HG02852 (cell line): ENCODE results near the gene NEB.
"Not testable (repeated sequence)": the region's sequence is repeated elsewhere in the genome, so short reads cannot be mapped to it uniquely, and the experiment has no call there.

ENCODE experiments used
- ATAC-seq: cut with Tn5 transposase; IDR thresholded peaks from one replicate; pipeline ENCODE4 v1.9.1; 2021; ENCODE audit warnings: mild to moderate bottlenecking, moderate library complexity; ENCODE audit not compliant: unreplicated experiment

The NEB gene

DNA sequence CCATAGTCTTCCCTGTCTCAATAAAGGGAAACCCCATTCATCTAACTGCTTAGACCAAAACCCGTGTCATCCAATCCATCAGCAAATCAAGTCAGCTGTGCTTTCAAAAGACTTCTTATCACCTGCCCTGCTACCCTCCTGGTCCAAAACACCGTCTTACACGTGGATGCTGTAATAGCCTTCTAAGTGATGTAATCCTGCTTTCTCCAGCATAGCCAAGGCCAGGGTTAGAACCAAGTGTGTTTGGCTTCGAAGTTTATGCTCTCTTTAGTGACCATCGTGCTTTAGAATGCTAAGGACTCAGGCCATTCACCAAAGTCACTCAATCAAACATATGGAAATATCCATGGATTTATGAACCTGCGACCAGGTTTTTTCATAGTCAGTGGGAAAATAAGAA lies 25.5 kb downstream of the NEB start:
- ATAC-seq = no peak

DNA sequence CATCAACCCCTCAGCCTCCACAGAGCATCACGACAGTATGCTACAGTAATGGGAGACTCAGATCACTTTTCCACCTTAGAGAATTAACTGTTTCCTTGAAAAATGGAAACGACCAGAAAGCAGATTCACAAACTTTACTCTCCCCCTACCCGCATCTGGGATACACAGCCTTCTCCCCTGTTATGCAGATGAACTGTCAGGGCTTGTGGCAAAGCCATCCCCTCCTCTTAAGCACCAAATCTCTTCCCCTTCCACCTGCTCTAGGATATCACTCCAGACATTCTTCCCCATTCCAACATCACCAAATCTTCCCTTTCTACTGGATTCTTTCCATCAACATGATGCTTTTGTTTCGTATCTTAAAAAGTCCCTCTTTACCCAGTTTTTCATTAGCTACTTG lies 26.4 kb downstream of the NEB start:
- no peak for ATAC-seq

DNA sequence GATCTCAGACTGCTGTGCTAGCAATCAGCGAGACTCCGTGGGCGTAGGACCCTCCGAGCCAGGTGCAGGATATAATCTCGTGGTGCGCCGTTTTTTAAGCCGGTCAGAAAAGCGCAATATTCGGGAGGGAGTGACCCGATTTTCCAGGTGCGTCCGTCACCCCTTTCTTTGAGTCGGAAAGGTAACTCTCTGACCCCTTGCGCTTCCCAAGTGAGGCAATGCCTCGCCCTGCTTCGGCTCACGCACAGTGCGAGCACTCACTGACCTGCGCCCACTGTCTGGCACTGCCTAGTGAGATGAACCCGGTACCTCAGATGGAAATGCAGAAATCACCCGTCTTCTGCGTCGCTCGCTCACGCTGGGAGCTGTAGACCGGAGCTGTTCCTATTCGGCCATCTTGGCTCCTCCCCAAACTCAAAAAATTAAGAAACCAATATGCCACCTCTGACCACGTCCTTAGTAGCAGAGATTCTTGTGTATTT lies 29.8 kb downstream of the NEB start:
- ATAC-seq = not testable (repeated sequence)

DNA sequence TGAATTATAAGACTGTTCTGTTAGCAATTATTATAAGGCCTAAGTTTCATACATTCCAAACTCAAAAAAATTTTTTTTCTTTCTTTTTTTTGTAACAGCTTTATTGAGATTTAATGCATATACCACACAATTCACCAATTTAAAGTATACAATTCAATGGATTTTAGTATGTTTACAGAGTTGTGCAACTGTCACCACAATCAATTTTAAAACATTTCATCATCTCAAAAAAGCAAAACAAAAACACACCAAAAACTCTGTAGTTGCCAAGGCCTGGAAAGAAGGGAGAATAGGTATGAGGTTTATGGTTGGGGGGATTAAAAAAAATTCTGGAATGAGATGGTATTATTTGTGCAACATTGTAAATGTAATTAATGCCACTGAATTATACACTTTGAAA lies 36.1 kb downstream of the NEB start:
- ATAC-seq = not testable (repeated sequence)

DNA sequence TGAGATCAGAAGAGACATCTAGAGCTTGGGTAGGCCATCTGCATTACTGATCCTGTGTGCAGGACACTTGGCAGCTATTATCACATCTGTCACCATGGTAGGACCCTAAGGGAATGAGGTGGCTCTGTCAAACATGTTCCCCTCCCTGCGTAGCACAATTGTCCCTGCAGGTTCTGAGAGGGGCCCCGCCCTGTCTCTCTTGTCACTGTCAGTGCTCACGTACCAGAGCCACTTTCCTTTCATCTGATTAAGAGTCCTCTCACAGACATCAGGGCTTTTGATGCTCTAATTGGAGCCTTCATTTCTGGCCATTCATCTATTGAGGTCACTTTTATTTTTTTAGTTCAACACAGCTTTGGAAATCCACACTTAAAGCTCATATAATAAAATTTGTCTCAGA lies 38.5 kb downstream of the NEB start:
- ATAC-seq = no peak

GRCh38 chr2:151691631-151692030 lies 42.6 kb downstream of the NEB start:
- no peak for ATAC-seq

DNA sequence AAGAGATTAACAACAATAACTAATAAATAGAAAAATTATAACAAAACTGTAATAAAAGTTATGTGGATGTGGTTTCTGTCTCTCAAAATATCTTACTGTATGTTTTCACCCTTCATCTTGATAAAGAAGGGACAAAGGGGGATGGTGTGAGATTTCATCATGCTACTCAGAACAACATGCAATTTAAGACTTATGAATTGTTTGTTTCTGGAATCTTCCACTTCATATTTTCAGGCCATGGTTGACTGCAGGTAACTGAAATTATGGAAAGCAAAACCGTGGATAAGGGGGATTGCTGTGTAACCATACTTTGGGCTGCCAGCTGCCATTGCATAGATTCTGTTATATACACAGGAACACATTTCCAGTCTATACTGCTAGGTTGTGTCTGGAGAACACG lies 45.6 kb downstream of the NEB start:
- ATAC-seq = no peak

DNA sequence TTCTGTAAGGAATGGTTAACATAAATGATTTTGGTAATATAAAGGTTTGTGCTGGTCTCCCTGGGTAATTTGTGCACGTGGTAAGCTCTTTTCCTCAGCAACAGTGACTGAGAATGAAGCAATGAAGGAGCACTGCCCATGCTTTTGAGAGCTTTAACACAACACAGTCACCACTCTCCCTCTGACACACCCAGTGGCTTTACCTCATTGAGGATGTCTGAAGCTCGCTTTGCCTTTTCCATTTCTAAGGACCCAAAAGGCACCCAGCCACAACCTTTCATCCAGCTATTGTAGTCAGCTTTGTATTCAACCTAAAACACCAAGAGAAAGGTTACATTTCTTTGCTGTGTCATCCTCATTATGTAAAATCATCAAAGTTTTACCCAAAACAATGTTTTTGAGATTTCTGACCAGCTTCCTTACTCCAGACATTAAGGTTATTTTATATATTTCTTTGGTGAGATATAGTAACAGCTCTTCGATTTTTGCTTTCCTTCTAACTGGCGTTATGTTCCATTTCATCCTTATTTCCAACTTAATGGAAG lies 51.7 kb downstream of the NEB start:
- ATAC-seq = no peak

GRCh38 chr2:151681051-151681450 lies 53.2 kb downstream of the NEB start:
- ATAC-seq = no peak

DNA sequence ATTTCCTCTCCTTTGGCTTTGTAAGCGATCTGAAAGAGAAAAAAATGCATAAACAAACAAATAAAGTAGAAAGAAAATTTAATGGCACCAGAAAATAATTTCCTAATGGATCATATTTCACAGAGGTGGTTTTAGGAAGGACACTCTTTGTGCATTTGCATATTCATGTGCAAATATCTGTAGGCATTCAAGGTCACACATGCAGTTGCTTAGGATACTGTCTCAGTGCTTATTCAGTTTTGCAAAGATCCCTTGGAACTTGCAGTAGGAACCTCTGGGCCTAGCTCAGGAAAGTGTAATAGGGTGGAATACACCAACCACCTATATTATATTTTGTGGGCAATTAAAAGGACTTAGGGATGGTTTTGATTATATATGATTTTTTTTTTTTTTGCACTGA lies 54.3 kb downstream of the NEB start:
- no peak for ATAC-seq

GRCh38 chr2:151678849-151679248 lies 55.4 kb downstream of the NEB start:
- ATAC-seq = no peak

GRCh38 chr2:151673016-151673415 lies 61.3 kb downstream of the NEB start:
- no peak for ATAC-seq

GRCh38 chr2:151672277-151672676 lies 62.0 kb downstream of the NEB start:
- no peak for ATAC-seq

GRCh38 chr2:151670846-151671597 lies 63.3 kb downstream of the NEB start:
- ATAC-seq = no peak

GRCh38 chr2:151670346-151670745 lies 63.9 kb downstream of the NEB start:
- no peak for ATAC-seq

DNA sequence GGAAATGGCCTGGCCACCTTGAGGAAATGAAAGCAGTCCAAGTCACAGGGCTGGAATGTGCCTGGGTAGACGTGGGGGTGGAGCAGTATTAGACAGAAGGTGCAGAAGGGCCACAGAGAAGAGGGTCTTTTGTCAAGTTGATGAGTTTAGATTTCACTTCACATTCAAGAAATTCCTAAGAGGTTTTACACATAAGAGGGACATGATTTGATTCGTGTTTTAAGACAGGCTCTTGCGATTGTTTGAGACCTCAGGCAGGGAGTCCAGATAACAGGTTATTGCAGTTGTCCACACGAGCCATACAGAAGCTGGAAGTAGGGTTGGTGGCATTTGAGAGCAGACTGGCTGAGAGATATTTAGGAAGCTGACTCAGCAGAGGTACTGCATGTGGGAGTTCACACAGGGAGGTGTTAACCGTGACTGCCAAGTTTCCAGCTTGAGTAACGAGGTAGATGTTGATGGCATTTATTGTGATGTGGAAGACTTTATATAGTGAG lies 64.6 kb downstream of the NEB start:
- ATAC-seq = no peak

DNA sequence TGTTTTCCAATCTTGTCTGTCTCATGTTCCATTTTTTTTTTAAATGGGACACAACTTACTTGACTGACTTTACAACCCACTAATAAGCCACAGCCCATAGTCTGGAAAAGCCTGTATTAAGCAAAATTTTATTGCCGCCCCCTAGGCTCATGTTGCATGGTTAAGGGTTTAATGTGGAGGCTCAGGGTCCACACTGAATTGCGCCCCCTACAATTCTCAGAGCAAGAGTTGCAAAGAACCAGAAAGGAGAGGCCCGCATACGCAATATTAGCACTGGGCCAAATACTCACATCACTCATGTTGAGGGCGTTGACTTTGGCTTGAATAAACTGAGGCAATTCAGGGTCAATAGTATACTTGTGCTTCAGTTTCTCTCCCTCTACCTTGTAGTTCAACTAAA lies 65.5 kb downstream of the NEB start:
- ATAC-seq = no peak

GRCh38 chr2:151665959-151666358 lies 68.3 kb downstream of the NEB start:
- ATAC-seq = no peak

DNA sequence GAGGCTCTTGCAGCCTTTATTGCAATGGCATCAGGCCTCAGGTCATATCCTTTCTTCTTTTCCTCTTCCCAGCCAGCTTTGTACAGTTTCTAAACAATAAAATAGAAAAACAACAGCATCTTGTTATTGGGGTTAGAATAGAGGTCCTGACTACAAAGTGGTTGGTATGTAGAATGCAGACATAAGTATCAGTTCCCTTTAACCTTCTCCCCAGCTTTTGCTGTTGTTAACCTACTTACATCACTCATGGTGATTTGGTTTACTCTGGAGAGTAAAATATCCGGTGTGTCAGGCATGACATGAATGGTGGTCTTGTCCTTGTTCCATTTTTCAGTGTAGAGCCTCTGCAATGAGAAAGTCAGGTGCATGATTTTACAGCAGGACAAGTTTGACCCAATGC lies 69.8 kb downstream of the NEB start:
- no peak for ATAC-seq

DNA sequence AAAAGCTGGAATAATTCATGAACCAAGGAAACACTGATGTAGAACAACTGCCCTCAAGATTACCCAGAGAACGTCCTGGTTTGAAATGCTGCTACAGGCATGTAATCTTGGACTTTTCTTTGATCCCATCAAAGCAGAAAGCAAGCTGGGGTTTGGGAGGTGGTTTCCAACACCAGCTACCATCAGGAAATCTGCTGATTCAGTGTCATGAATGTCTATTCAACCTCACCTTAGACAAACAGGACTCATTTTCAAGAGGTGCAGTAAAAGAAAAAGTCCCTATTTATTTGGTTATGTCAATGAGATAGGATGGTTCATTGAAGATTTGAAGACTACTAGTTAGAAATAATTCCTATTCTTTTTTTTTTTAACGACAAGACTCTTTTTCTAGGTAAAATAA lies 72.7 kb downstream of the NEB start:
- ATAC-seq = no peak

DNA sequence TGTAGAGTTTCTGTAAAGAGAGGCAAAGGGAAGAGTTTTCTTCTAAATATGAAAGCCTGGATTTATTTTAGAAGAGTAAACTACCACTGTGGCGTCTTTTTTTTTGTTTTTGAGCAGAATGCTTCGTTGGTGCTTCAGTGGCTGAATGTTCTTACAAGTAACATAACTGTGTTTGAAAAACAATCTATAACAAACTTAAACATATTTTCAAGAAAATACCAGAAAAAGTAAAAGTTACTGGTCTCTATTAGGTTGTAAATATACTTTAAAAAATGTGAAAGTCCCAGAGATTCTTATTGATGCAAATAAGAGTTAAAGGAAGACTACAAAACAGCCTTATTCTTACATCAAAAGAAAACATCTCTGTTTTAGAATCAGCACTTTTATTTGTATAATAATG lies 76.2 kb downstream of the NEB start:
- ATAC-seq = no peak

GRCh38 chr2:151657667-151658076 lies 76.6 kb downstream of the NEB start:
- ATAC-seq = no peak
